Measurements from ENCODE around the gene FOXJ2.

- TF ChIP-seq CTCF (IDR thresholded peaks at IDR 0.05): no peak
- TF ChIP-seq POLR2AphosphoS5 (IDR thresholded peaks at IDR 0.05): no peak
- TF ChIP-seq POLR2A (IDR thresholded peaks at IDR 0.05): no peak
Measured at GRCh38 chr12:8028267-8028666, 4.2 kb upstream of the FOXJ2 start.

All from transverse colon (tissue), 4 donors.